GM12872 (cell line): Measurements from ENCODE around the gene AREL1.

Experiments
- TF ChIP-seq, protein P1 (sequence below): IDR thresholded peaks from 3 replicates; pipeline ENCODE4 v1.5.1; 2011; ENCODE audit warnings: low read depth, mild to moderate bottlenecking, low read length, moderate library complexity; ENCODE audit not compliant: insufficient read depth

AREL1 gene

GRCh38 chr14:74697011-74697410 is 15.9 kb downstream of the AREL1 start:
- TF ChIP-seq, protein P1, sequence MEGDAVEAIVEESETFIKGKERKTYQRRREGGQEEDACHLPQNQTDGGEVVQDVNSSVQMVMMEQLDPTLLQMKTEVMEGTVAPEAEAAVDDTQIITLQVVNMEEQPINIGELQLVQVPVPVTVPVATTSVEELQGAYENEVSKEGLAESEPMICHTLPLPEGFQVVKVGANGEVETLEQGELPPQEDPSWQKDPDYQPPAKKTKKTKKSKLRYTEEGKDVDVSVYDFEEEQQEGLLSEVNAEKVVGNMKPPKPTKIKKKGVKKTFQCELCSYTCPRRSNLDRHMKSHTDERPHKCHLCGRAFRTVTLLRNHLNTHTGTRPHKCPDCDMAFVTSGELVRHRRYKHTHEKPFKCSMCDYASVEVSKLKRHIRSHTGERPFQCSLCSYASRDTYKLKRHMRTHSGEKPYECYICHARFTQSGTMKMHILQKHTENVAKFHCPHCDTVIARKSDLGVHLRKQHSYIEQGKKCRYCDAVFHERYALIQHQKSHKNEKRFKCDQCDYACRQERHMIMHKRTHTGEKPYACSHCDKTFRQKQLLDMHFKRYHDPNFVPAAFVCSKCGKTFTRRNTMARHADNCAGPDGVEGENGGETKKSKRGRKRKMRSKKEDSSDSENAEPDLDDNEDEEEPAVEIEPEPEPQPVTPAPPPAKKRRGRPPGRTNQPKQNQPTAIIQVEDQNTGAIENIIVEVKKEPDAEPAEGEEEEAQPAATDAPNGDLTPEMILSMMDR: no peak

DNA sequence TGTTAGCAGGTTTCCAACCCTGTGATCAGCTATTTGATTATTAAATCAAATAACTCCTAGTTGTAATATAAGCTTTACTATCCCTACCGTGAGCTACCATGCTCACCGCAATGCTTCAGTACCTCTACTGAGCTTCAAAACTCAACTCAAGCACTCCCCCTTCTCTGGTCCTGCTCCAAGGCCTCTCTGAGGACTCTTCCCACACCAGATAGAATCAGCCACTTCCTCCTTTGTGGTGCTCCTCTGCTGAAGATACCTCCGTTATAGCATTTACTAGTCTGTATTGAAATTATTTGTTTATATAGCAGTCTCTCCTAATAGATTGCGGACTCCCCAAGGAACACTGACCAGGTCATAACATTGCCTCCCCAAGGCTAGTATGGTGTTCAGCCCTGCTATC is 17.5 kb downstream of the AREL1 start:
- TF ChIP-seq, protein P1: no peak

GRCh38 chr14:74693191-74693590 is 19.7 kb downstream of the AREL1 start:
- TF ChIP-seq, protein P1: no peak

- TF ChIP-seq, protein P1: no peak
Observed at GRCh38 chr14:74691456-74691855, 21.4 kb downstream of the AREL1 start.

GRCh38 chr14:74685921-74686678 is 26.8 kb downstream of the AREL1 start:
- TF ChIP-seq, protein P1: no peak

DNA sequence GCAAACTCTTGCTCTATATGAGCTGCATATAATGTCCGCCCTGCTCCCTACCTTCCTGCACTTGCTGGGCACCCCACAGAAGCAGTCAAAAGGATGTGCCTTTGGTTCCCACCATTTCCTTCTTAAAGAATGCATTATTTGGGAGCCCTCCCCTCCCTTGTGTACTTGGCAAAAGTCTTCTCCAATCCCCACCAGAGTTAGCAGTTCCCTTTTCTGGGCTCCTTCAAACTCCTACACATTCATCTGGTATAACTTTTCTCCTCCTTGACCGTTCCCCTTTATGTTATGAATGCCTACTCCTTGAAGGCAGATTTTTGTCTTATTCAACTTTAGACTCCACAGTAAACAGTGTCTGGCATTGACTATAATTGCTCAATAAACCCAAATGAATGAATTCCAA is 27.8 kb downstream of the AREL1 start:
- TF ChIP-seq, protein P1: no peak

DNA sequence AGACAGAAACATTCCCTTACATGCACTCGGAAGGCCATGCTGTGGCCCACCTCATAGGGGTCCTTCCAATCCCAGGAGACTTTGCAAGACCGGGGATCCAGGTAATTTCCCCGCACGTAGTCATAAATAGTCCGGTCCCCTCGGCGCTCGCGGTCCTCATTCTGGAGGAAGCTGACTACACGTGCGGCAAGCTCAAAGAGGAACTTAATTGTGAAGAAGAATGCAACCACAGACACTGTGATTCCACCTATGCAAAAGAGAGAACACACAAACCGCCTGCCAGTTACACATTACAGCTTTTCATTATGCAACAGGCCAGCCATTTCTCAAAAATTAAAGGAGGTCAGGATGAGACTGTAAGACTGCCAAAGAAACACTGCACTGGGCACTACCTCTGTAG is 28.4 kb downstream of the AREL1 start:
- TF ChIP-seq, protein P1: no peak

- TF ChIP-seq, protein P1: no peak
Observed at GRCh38 chr14:74683406-74683805, 29.5 kb downstream of the AREL1 start.
